IMR-90 (cell line): ENCODE results near the gene PDLIM5. TPM values are rescaled to one million over a fixed set of nuclear protein-coding genes. Genes with fewer than 3 reads are reported as not detected.

Experiments
- ATAC-seq: fragments of 200-7000 bp; cut with Tn5 transposase; 2 replicates; pipeline ENCODE4 v1.9.1; 2020; ENCODE audit warnings: low read depth, mild to moderate bottlenecking, moderate library complexity
- BruUV-seq: library from RNA; stranded (reverse); fragments of 400-500 nt; replicated peaks from 2 replicates; lab custom pipeline; 2021; lab: Mats Ljungman, UMichigan
- CTCF ChIA-PET: fragments of 300-600 bp; formaldehyde crosslinking; extraction: SDS; loops from one replicate; lab custom pipeline; 2021; ENCODE audit warnings: antibody characterized with exemption; lab: Yijun Ruan, JAX
- POLR2A ChIA-PET: fragments of 300-600 bp; sonication (Branson Sonifier 250); formaldehyde crosslinking; loops from one replicate; lab custom pipeline; 2022; ENCODE audit warnings: antibody characterized with exemption; ENCODE audit not compliant: unreplicated experiment; lab: Charles Lee
- DNase-seq: peaks from one replicate; pipeline ENCODE4 v3.0.0; 2013
- H2AFZ ChIP-seq: replicated peaks from 2 replicates; pipeline ENCODE3; 2013; ENCODE audit warnings: low read length, mild to moderate bottlenecking; ENCODE audit not compliant: poor library complexity
- H2AK5ac ChIP-seq: 2 replicates; pipeline ENCODE4 v1.6.1; 2013; ENCODE audit warnings: low read depth, low read length, inconsistent platforms
- H2AK9ac ChIP-seq: replicated peaks from 2 replicates; pipeline ENCODE3; 2013; ENCODE audit warnings: mild to moderate bottlenecking, low read depth, low read length, moderate library complexity; ENCODE audit not compliant: poor library complexity
- H2BK120ac ChIP-seq: 2 replicates; pipeline ENCODE4 v1.6.1; 2013; ENCODE audit warnings: low read depth, low read length, inconsistent platforms
- H2BK15ac ChIP-seq: 3 replicates; pipeline ENCODE4 v1.6.1; 2013; ENCODE audit warnings: low read depth, low read length, inconsistent platforms
- H2BK20ac ChIP-seq: 2 replicates; pipeline ENCODE4 v1.6.1; 2013; ENCODE audit warnings: low read depth, mild to moderate bottlenecking, inconsistent platforms, low read length, moderate library complexity
- H2BK5ac ChIP-seq: 2 replicates; pipeline ENCODE4 v1.6.1; 2013; ENCODE audit warnings: mild to moderate bottlenecking, low read depth, low read length, inconsistent platforms; ENCODE audit not compliant: poor library complexity, severe bottlenecking
- H3K14ac ChIP-seq: replicated peaks from 2 replicates; pipeline ENCODE4 v1.6.1; 2013; ENCODE audit warnings: low read depth, low read length, inconsistent platforms
- H3K18ac ChIP-seq: 2 replicates; pipeline ENCODE4 v1.6.1; 2013; ENCODE audit warnings: low read depth, low read length, control low read depth
- H3K23ac ChIP-seq: 2 replicates; pipeline ENCODE4 v1.6.1; 2013; ENCODE audit warnings: low read depth, low read length, inconsistent platforms
- H3K27ac ChIP-seq: 2 replicates; pipeline ENCODE4 v1.5.1; 2013; ENCODE audit warnings: mild to moderate bottlenecking, control low read depth, low read length; ENCODE audit not compliant: insufficient read depth
- H3K27me3 ChIP-seq: 2 replicates; pipeline ENCODE4 v1.6.1; 2013; ENCODE audit warnings: low read length; ENCODE audit not compliant: control insufficient read depth, insufficient read depth
- H3K36me3 ChIP-seq: 2 replicates; pipeline ENCODE4 v1.6.1; 2013; ENCODE audit warnings: low read length, mixed read lengths; ENCODE audit not compliant: control insufficient read depth, insufficient read depth
- H3K4ac ChIP-seq: 2 replicates; pipeline ENCODE4 v1.6.1; 2013; ENCODE audit warnings: low read depth, low read length, inconsistent platforms
- H3K4me1 ChIP-seq: 2 replicates; pipeline ENCODE4 v1.6.1; 2013; ENCODE audit warnings: low read length, mixed read lengths; ENCODE audit not compliant: control insufficient read depth, insufficient read depth
- H3K4me2 ChIP-seq: 2 replicates; pipeline ENCODE4 v1.6.1; 2013; ENCODE audit warnings: low read depth, mild to moderate bottlenecking, control low read depth, low read length, moderate library complexity
- H3K4me3 ChIP-seq: 2 replicates; pipeline ENCODE4 v1.5.1; 2013; ENCODE audit warnings: low read depth, mild to moderate bottlenecking, control low read depth, low read length, moderate library complexity; ENCODE audit not compliant: insufficient read depth
- H3K56ac ChIP-seq: 2 replicates; pipeline ENCODE4 v1.6.1; 2013; ENCODE audit warnings: low read length, inconsistent platforms; ENCODE audit not compliant: insufficient read depth; ENCODE audit errors: extremely low read depth
- H3K79me1 ChIP-seq, 2 experiments: 2 replicates each; pipeline ENCODE4 v1.6.1; 2013; ENCODE audit warnings: low read length in 2 of 2, inconsistent platforms in 1 of 2, low read depth in 1 of 2
- H3K9ac ChIP-seq: 2 replicates; pipeline ENCODE4 v1.6.1; 2013; ENCODE audit warnings: low read depth, low read length, control low read depth
- H3K9me1 ChIP-seq: 2 replicates; pipeline ENCODE4 v1.6.1; 2013; ENCODE audit warnings: low read length, inconsistent platforms; ENCODE audit not compliant: insufficient read depth
- H3K9me3 ChIP-seq: 2 replicates; pipeline ENCODE4 v1.6.1; 2013; ENCODE audit warnings: low read length; ENCODE audit not compliant: control insufficient read depth, insufficient read depth
- H4K20me1 ChIP-seq: 2 replicates; pipeline ENCODE4 v1.6.1; 2013; ENCODE audit warnings: low read length, inconsistent platforms; ENCODE audit not compliant: insufficient read depth
- H4K5ac ChIP-seq: 2 replicates; pipeline ENCODE4 v1.6.1; 2013; ENCODE audit warnings: mild to moderate bottlenecking, low read depth, low read length, control low read depth
- H4K8ac ChIP-seq, 2 experiments: 2 replicates each; pipeline ENCODE4 v1.6.1; 2013; ENCODE audit warnings: low read depth in 2 of 2, low read length in 2 of 2, control low read depth in 1 of 2, inconsistent platforms in 1 of 2
- H4K91ac ChIP-seq: 2 replicates; pipeline ENCODE4 v1.6.1; 2013; ENCODE audit warnings: low read depth, low read length, inconsistent platforms; ENCODE audit not compliant: insufficient read depth
- BHLHE40 ChIP-seq: fragments of 150-350 bp; IDR thresholded peaks from 2 replicates; pipeline ENCODE4 v1.6.1; 2016; ENCODE audit warnings: mild to moderate bottlenecking, low read depth, low read length
- WGBS, 2 experiments: methylation state at CpG; one replicate each; pipeline versions ENCODE4 v1.1.5 to v1.1.7; 2013; ENCODE audit warnings: missing lambda C conversion rate in 2 of 2; ENCODE audit not compliant: insufficient read length in 1 of 2; ENCODE audit errors: extremely low coverage in 2 of 2; 5-methylcytosine and 5-hydroxymethylcytosine counted together
- dilution Hi-C: fragments of 300-500 bp; cut with HindIII; formaldehyde crosslinking; loops from one replicate; pipeline ENCODE4 v1.14.3; 2018; ENCODE audit warnings: low sequenced_read_pairs; ENCODE audit not compliant: unreplicated experiment
- in situ Hi-C: fragments of 300-500 bp; cut with MboI; formaldehyde crosslinking; loops from 3 replicates; pipeline ENCODE4 v1.14.3; 2019; ENCODE audit warnings: low sequenced_read_pairs, inconsistent platforms, mixed read lengths
- intact Hi-C: fragments of 100-400 bp; cut with micrococcal nuclease; formaldehyde crosslinking; loops from 2 replicates; pipeline ENCODE4 v1.10.0; 2022
- polyA plus RNA-seq, 3 experiments: library from polyadenylated mRNA; depleted of rRNA; stranded (reverse); fragments of >200 nt; gene quantifications; 2 replicates each; pipeline ENCODE4 v1.2.3, GENCODE V29; 2012; ENCODE audit warnings: low replicate concordance in 1 of 3
- total RNA-seq: library from RNA; depleted of rRNA; stranded (reverse); fragments of >200 nt; gene quantifications from 2 replicates; pipeline ENCODE4 v1.2.3, GENCODE V29; 2012

PDLIM5 gene
- total and polyA plus RNA-seq, 2 of the 4 experiments (the other 2 are of a cell fraction): 96.5 to 188 TPM

- intact Hi-C loops: no loop called here
- no CpG with 5 or more reads among the region's 3 CpGs for WGBS, 2 experiments
These were observed 201.4 kb downstream of the PDLIM5 start for GRCh38 chr4:94653095-94653649.

More at GRCh38 chr4:94653095-94653649, 201.4 kb downstream of the PDLIM5 start:
- Histone ChIP-seq H3K4me1 (peaks cover 4% of the 10 kb centered on the region; the same call in 1 of the 2 replicates), H4K8ac (no peak overlapping the region), H3K79me1 (peaks cover 13 to 30% of the 10 kb centered on the region in 2 experiments), H3K23ac (no peak overlapping the region), H2AK9ac (no peak overlapping the region), H3K9me3 (no peaks in the 10 kb centered on the region), H3K9ac (no peak overlapping the region), H3K18ac (no peak overlapping the region), H3K4ac (no peak overlapping the region), H2AK5ac (no peak overlapping the region), H2BK20ac (no peak overlapping the region), H2AFZ (no peak overlapping the region), H4K91ac (no peak overlapping the region), H3K36me3 (peaks cover 11% of the 10 kb centered on the region), H3K4me2 (no peak overlapping the region), H4K5ac (no peak overlapping the region), H3K56ac (no peak overlapping the region), H4K20me1 (no peaks in the 10 kb centered on the region), H2BK5ac (no peak overlapping the region), H3K9me1 (no peaks in the 10 kb centered on the region; the same call in 1 of the 2 replicates), H3K4me3 (no peak overlapping the region), H2BK120ac (no peak overlapping the region), H3K27me3 (no peaks in the 10 kb centered on the region), H3K14ac (no peak overlapping the region), H2BK15ac (no peak overlapping the region), H3K27ac (no peak overlapping the region)
- DNase-seq: no peak
- BruUV-seq: no TSS peak
- in situ Hi-C loops (no loop called here), dilution Hi-C loops (no loop called here)
- ChIA-PET CTCF (no interaction called here), POLR2A (no interaction called here)
- ATAC-seq: no peak
- no peak for TF ChIP-seq BHLHE40
